ENCODE measurements around the gene WDR82.

DNA sequence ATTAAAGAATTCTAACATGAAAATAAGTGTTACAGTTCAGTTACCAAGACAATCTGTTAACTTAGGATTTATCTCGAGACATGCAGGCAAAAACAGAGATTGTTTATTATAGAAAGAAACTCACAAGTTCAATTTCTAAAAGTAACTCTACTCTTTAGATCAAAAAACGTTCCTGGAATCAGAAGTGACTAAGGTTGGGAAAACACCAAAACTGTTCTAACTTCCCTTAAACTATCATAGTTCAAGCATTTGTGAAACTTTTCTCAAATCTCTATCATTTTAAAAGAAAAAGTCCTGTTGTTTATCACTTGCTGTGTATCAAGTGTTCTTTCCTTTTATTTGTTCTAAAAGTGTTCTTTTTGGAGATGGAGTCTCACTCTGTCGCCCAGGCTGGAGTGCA is 8.7 kb downstream of the WDR82 start:
- no peak for TF ChIP-seq POLR2AphosphoS5 (IDR thresholded peaks at IDR 0.05; ENCODE audit: low read depth)
- no peak for TF ChIP-seq CTCF (IDR thresholded peaks at IDR 0.05; ENCODE audit: insufficient read depth, low read length)
- no peak for TF ChIP-seq REST (IDR thresholded peaks at IDR 0.05; ENCODE audit: insufficient replicate concordance, low read depth)
- no peak for TF ChIP-seq GABPA (IDR thresholded peaks at IDR 0.05; ENCODE audit: low read depth)
- no peak for TF ChIP-seq SPI1 (IDR thresholded peaks at IDR 0.05; ENCODE audit: borderline replicate concordance, low read depth)
